Activated CD8-positive, alpha-beta memory T cell treated with anti-CD3 and anti-CD28 coated beads, Interleukin-2, amount 50 U/mL, for 1 hour (primary cell): ENCODE measurements around the gene CHST11.

Experiments used
- DNase-seq: peaks from one replicate; pipeline ENCODE4 v3.0.0-alpha.2; 2020; ENCODE audit errors: extremely low read depth

CHST11 gene

DNA sequence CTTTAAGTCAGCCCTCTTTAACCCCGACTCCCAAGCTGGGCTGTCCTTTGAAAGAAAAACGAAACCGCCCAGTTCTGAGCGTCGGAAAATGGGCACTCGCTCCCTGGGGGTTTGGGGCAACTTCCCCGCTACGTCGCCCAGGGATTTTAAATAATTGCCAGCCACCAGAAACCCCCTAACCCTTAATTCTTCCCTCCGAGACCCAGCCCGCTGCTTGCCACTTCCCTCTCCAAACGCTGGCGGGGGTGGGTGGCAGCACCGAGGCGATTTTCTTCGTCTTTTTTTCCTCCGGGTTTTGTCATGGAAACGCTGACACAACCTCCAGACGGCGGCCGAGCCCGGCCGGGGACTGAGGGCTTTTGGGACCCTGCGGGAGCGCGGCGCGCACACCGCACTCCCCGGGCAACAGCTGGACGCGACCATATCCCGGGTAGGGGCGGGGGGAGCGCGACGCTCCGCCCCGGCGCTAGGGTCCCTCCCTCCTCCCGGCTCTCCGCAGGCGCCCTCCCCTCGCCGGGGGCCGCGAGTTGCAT lies at the start of gene CHST11:
TSS of gene CHST11 (plus strand) at position 532 of the 533 bp plus-strand sequence.
- DNase-seq, result no peak

GRCh38 chr12:104407438-104407837 lies 49.3 kb upstream of the CHST11 start:
- DNase-seq, result no peak

DNA sequence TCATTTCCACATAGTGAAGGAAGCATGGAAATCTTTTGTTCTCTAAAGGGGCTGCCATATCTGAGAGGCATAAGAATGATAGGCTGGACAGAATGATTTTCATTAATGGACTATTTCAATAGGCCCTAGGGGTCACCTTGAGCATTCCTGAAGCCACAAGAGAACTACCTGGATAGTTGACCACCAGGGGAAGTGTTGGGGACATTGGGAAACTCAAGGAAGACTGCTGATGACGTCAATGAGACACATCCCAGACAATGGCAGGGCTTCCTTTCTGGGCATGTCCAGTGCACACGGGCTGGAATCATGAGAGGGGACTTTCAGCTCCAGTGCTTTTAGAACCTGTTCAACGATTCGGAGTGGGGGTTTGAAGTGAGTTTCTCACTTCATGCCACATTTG lies 48.8 kb upstream of the CHST11 start:
- no peak for DNase-seq

- no peak for DNase-seq
Observed at GRCh38 chr12:104410326-104410725, 46.4 kb upstream of the CHST11 start.

GRCh38 chr12:104410786-104411185 lies 46.0 kb upstream of the CHST11 start:
- DNase-seq, result no peak

- DNase-seq, result no peak
Observed at GRCh38 chr12:104411826-104412641, 44.7 kb upstream of the CHST11 start.

GRCh38 chr12:104412681-104413080 lies 44.1 kb upstream of the CHST11 start:
- DNase-seq, result no peak

DNA sequence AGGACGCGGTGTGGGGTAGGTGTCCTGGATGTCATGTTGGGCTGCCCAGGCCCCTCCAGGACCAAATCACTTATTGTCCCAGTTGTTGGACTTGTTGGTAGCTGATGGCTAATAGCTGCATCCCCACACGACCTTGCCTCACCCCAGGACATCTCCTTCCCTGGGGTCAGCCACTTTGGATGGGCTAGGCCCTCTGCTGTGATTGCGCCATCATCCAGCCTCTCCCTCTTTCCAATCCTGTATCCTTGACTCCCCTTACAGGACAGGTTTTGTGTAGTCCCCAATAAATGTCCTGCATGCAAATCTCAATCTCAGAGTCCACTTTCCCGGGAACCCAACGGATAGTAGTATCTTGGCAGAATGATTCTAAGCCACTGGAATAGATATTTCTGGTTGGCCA lies 43.4 kb upstream of the CHST11 start:
- DNase-seq, result no peak

GRCh38 chr12:104414581-104415341 lies 42.0 kb upstream of the CHST11 start:
- no peak for DNase-seq

DNA sequence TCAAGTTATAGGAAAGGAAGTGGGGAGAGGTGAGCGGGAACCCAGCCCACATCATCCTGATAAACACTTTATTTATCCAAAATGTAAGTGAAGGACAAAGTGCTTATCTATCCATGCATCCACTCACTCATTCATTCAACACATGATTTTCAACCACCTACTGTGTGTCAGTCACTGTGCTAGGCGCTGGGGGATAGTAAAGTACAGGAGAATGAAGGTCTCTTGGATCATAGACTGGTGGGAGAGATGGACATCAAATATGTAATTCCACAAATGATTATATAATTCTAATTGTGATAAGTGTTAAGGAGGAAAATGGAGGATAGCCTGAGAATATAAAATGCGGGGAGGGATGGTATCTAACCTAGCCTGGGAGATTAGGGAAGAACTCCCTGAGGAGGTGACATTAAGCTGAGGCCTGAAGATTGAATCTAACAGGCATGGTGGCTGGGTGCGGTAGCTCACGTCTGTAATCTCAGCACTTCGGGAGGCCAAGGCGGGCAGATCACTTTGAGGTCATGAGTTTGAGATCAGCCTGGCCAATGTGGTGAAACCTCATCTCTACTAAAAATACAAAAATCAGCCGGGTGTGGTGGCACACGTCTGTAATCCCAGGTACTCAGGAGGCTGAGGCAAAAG lies 41.3 kb upstream of the CHST11 start:
- no peak for DNase-seq

DNA sequence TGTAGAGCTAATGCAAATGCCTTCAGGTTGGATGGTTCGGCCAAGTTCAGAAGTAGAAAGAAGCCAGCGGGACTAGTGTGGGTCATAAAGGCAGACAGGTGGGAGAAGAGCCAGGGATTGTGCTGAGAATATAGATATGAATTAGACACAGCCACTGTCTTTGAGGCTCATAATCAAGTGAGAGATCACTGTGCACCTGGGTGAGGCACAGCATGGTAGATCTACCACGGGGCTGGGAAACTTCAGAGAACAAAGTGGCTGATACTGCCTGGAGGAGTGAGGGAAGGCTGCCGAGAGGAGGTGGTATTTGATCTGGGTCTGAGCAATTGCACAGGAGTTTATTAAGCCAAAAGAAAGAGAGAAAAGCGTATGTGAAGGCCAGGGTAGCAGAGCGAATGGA lies 40.6 kb upstream of the CHST11 start:
- no peak for DNase-seq

DNA sequence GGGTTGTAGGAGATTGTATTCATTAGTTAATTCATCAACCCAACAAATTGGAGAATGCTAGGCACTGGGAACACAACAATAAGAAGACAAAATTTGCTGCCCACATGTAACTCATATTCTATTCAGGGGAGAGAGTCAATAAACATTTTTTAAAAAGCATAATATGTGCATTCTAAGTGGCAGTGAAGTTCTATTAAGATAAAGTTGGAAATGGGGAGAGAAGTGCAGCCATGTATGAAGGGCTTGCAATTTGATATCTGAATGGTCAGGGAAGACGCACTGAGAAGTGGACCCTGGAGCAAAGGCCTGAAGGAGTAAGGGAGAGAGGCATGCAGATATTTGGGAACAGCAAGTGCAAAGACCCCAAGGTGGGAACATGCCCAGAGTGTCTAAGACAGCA lies 40.2 kb upstream of the CHST11 start:
- DNase-seq, result no peak

DNA sequence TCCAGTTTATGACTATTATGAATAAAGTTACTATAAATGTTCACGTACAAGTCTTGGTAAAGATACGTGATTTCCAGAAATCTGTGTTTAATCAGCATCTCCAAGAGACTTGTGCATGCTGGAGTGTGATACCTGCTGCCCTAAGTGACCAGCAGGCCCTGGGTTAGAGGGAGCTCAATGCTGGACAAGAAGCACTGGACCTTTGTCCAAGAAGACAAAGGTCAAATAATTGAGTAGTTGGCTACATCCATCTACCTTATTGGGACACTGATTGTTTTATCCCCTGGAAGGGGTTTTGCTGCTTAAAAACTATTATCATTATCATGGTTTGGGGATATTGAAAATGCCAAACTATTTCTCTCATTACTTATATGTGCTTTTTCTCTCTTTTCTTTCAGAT lies 37.0 kb upstream of the CHST11 start:
- no peak for DNase-seq

DNA sequence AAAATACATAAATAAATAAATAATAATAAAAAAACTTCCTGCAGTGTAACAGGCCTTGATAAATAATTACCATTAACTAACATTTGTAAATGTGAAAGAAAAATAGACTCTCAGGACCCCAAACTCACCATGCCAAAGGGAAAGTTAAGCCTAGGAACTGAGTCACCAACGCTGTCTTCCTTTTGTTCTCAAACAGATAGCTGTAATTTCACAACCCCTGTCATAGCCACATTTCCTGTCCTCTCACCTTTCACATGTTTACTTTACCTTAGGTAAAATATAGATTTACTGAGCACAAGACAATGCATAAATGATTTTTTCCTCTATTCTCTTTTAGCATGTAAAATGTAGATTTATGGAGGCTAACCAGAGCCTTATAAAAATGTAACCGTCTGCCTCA lies 35.9 kb upstream of the CHST11 start:
- DNase-seq, result no peak

- no peak for DNase-seq
Observed at GRCh38 chr12:104421343-104421742, 35.4 kb upstream of the CHST11 start.

DNA sequence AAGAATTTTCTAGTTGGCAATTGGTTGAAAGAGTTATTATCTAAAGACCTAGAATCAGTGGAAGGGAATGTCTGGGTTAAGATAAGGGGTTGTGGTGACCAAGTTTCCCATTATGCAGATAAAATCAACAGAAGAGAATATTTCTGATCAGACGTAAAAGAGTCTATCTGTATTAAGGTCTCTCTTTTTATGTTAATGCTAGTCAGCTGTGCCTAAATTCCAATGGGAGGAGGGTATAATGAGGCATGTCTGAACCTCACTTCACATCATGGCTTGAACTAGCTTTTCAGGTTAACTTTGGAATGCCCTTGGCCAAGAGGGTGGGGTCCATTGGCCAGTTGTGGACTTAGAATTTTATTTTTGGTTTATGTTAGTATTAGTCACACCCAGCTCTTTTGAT lies 34.3 kb upstream of the CHST11 start:
- no peak for DNase-seq

DNA sequence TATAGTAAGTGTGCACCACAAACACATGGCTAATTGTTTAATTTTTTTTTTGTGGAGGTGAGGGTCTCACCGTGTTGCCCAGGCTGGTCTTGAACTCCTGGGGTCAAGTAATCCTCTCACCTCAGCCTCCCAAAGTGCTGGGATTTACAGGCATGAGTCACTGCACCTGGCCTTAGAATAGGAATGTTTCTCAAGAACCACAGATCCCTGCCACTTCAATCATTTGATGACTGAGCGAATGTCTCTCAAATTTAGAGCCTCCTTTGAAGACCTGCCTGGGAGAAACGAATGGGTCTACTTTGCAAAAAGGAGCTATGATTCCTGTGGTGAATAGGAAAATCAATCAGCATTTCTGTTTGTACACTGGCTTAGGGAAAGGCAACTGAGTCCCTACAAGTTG lies 33.5 kb upstream of the CHST11 start:
- DNase-seq, result no peak

DNA sequence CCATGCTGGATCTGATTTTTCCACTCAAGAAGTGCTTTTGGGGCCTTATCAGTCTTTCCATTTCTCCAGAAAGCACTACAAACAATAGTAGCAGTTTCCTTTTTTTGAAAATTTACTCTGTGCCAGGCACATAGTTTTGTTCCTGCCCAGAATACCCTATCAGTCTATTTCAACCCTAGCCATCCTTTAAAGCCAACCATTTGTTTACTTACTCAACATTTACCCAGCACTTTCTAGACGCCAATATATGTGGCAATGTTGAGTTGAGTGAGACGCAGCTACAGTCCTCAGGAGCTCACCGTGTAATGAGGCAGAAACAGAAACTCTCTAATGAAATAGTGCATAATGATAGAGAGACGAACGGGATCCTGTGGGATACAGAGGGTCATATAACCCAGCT lies 32.9 kb upstream of the CHST11 start:
- no peak for DNase-seq

DNA sequence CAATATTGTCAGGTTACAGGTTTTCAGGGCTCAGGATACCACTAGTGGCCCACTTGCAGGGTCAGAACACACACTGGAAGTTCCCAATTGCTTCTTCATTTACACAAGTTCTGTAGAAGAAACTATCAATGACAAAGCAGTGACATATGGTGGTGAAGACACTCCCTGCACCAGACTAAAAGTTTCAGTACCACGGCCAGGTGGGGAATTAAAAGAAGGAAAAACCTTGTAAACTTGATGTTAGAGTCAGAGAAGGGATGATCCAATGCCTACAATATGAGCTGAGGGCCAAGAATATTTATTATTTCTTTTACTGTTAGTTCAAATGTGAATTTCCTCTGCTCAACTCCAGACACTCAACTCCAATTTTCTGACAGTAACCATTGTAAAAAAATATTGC lies 31.8 kb upstream of the CHST11 start:
- DNase-seq, result no peak

DNA sequence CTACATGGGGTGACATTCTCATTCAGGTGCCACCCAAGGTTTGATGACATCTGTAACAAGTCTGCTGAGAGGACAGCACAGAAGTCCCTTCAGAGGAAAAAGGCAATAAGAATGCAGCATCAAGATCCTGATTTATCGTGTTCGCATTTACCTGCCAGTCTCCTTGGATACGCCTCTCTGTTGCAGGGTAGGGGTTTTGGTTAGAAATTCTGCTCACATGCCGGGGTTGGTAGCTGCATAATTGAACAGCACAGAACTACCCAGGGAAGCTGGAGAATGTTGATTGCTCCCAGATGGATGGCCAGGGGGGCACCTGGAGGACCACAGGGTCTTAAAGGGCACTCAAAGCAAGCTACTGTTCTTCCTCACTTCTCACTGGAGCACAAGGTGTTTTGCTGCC lies 31.1 kb upstream of the CHST11 start:
- DNase-seq, result no peak

GRCh38 chr12:104426926-104427546 lies 29.7 kb upstream of the CHST11 start:
- no peak for DNase-seq

- DNase-seq, result no peak
Observed at GRCh38 chr12:104427547-104427938, 29.2 kb upstream of the CHST11 start.
